HepG2 (cell line): ENCODE results near the gene LYRM1. TPM values are rescaled to one million over a fixed set of nuclear protein-coding genes. Genes with fewer than 3 reads are reported as not detected.

Source experiments
- ADNP ChIP-seq: sonication (generic); formaldehyde crosslinking; IDR thresholded peaks from 2 replicates; pipeline ENCODE4 v1.4.0; 2020; ENCODE audit warnings: missing genetic modification reagents
- AKAP8 ChIP-seq: sonication (generic); formaldehyde crosslinking; IDR thresholded peaks from 2 replicates; pipeline ENCODE4 v1.5.1; 2020; ENCODE audit warnings: mild to moderate bottlenecking, missing genetic modification reagents
- CEBPG ChIP-seq: IDR thresholded peaks from 2 replicates; pipeline ENCODE4 v1.6.1; 2016
- CHD2 ChIP-seq: IDR thresholded peaks from 2 replicates; pipeline ENCODE4 v1.6.1; 2011; ENCODE audit warnings: low read depth, low read length, improper control_type of control experiment
- DMTF1 ChIP-seq: sonication (generic); formaldehyde crosslinking; IDR thresholded peaks from 2 replicates; pipeline ENCODE4 v1.4.0; 2020; ENCODE audit warnings: mild to moderate bottlenecking, missing genetic modification reagents
- FLYWCH1 ChIP-seq: sonication (generic); formaldehyde crosslinking; IDR thresholded peaks from 2 replicates; pipeline ENCODE4 v1.8.1; 2023; ENCODE audit warnings: mild to moderate bottlenecking, missing genetic modification reagents
- FUBP1 ChIP-seq: sonication (generic); formaldehyde crosslinking; IDR thresholded peaks from 2 replicates; pipeline ENCODE4 v1.5.1; 2020; ENCODE audit warnings: missing genetic modification reagents, mild to moderate bottlenecking, borderline replicate concordance
- HNF1A ChIP-seq, 2 experiments: sonication (generic) in 1 of 2; formaldehyde crosslinking in 1 of 2; IDR thresholded peaks; 2 replicates each; pipeline versions ENCODE4 v1.4.0 to v1.6.1; 2016 to 2020; ENCODE audit warnings: borderline replicate concordance in 1 of 2, low read depth in 1 of 2, mild to moderate bottlenecking in 1 of 2, missing genetic modification reagents in 1 of 2
- KAT7 ChIP-seq: IDR thresholded peaks from 2 replicates; pipeline ENCODE4 v1.6.1; 2018; ENCODE audit warnings: borderline replicate concordance, missing compliant biosample characterization
- KLF15 ChIP-seq: sonication (generic); formaldehyde crosslinking; IDR thresholded peaks from 2 replicates; pipeline ENCODE4 v1.8.1; 2023; ENCODE audit warnings: borderline replicate concordance, mild to moderate bottlenecking, inconsistent platforms, missing genetic modification reagents, mixed read lengths
- MIER3 ChIP-seq: IDR thresholded peaks from 2 replicates; pipeline ENCODE4 v1.6.1; 2016; ENCODE audit warnings: missing compliant biosample characterization, borderline replicate concordance
- RBFOX2 ChIP-seq: fragments of 200-400 bp; formaldehyde crosslinking; IDR thresholded peaks from 2 replicates; pipeline ENCODE4 v1.6.1; 2017; ENCODE audit warnings: low read depth, mild to moderate bottlenecking, low read length
- SIN3A ChIP-seq: IDR thresholded peaks from 2 replicates; pipeline ENCODE4 v1.6.1; 2011; ENCODE audit warnings: low read depth, mild to moderate bottlenecking, control low read depth, low read length, borderline replicate concordance
- ZC3H4 ChIP-seq: sonication (generic); formaldehyde crosslinking; IDR thresholded peaks from 2 replicates; pipeline ENCODE4 v1.4.0; 2020; ENCODE audit warnings: missing genetic modification reagents, borderline replicate concordance
- ZFP37 ChIP-seq: sonication (generic); formaldehyde crosslinking; IDR thresholded peaks from 2 replicates; pipeline ENCODE4 v1.4.0; 2020; ENCODE audit warnings: missing genetic modification reagents, borderline replicate concordance
- ZNF558 ChIP-seq: sonication (generic); formaldehyde crosslinking; IDR thresholded peaks from 2 replicates; pipeline ENCODE4 v1.9.0; 2022; ENCODE audit warnings: mild to moderate bottlenecking, missing genetic modification reagents, borderline replicate concordance
- ZNF570 ChIP-seq: sonication (generic); formaldehyde crosslinking; IDR thresholded peaks from 2 replicates; pipeline ENCODE4 v1.4.0; 2020; ENCODE audit warnings: mild to moderate bottlenecking, missing genetic modification reagents, borderline replicate concordance
- ZNF580 ChIP-seq: IDR thresholded peaks from 2 replicates; pipeline ENCODE4 v1.6.1; 2016; ENCODE audit warnings: low read depth, borderline replicate concordance
- ZNF615 ChIP-seq: sonication (generic); formaldehyde crosslinking; IDR thresholded peaks from 2 replicates; pipeline ENCODE4 v1.5.0; 2020; ENCODE audit warnings: mild to moderate bottlenecking, missing genetic modification reagents, borderline replicate concordance
- ZNF652 ChIP-seq: IDR thresholded peaks from 2 replicates; pipeline ENCODE4 v1.6.1; 2016; ENCODE audit warnings: low read depth, borderline replicate concordance
- polyA plus RNA-seq, 8 experiments: library from polyadenylated mRNA; depleted of rRNA in 3 of 8; stranded (reverse) in 7 of 8; unstranded in 1 of 8; fragments of >200 nt; fragmentation: Illumina TruSeq in 4 of 8; extraction: Trizol in 4 of 8; gene quantifications; 2 replicates each; pipeline versions ENCODE4 v1.2.1 to v1.2.3, GENCODE V29; 2011 to 2016; ENCODE audit warnings: low read depth in 4 of 8, missing spikeins in 1 of 8, mixed read lengths in 1 of 8; ENCODE audit not compliant: insufficient read depth in 1 of 8
- total RNA-seq, 5 experiments: library from RNA; depleted of rRNA; stranded (reverse); fragments of >200 nt; fragmentation: Illumina TruSeq; extraction: Trizol; gene quantifications; 2 replicates each; pipeline ENCODE4 v1.2.3, GENCODE V29; 2016; ENCODE audit warnings: low read depth in 1 of 5

Gene LYRM1
- total and polyA plus RNA-seq, 2 of the 13 experiments (the other 11 are each of a cell fraction or from before 2014, with no cell fraction given), result 59.2 to 82.6 TPM

- no peak; the same call in 1 of the 2 replicates for TF ChIP-seq DMTF1 (CRISPR knock-in tag)
- TF ChIP-seq ZNF580 (CRISPR knock-in tag), result no peak; the same call in 1 of the 2 replicates
- TF ChIP-seq CEBPG, result peak; percentile 98
- TF ChIP-seq SIN3A, result peak; percentile 58; the same call in 1 of the 2 replicates
- no peak for TF ChIP-seq HNF1A (IDR thresholded peaks at IDR 0.05; ENCODE audit: low read depth)
- TF ChIP-seq HNF1A (CRISPR knock-in tag; IDR thresholded peaks at IDR 0.05; ENCODE audit: borderline replicate concordance), result peak; percentile 65
- TF ChIP-seq ZNF558 (CRISPR knock-in tag), result peak; percentile 86; the same call in 1 of the 2 replicates
- 0 out of 2 replicates have a peak, but pooled peaks have one; percentile 32 for TF ChIP-seq ZC3H4
- TF ChIP-seq AKAP8 (CRISPR knock-in tag), result no peak; the same call in 1 of the 2 replicates
- peak; percentile 58; the same call in 1 of the 2 replicates for TF ChIP-seq FUBP1 (CRISPR knock-in tag)
- no peak for TF ChIP-seq FLYWCH1 (CRISPR knock-in tag)
- no peak for TF ChIP-seq KLF15 (CRISPR knock-in tag)
- no peak for TF ChIP-seq ADNP
- peak; percentile 96 for TF ChIP-seq ZNF615
- peak; percentile 63; the same call in 1 of the 2 replicates for TF ChIP-seq MIER3 (CRISPR knock-in tag)
- TF ChIP-seq ZNF570 (CRISPR knock-in tag), result no peak
- peak; percentile 25; the same call in 1 of the 2 replicates for TF ChIP-seq CHD2
- peak; percentile 90; the same call in 1 of the 2 replicates for TF ChIP-seq ZFP37 (CRISPR knock-in tag)
- peak; percentile 32; the same call in 1 of the 2 replicates for TF ChIP-seq ZNF652 (CRISPR knock-in tag)
- TF ChIP-seq KAT7 (CRISPR knock-in tag), result peak; percentile 84; the same call in 1 of the 2 replicates
- peak; percentile 97 for TF ChIP-seq RBFOX2
Measured at GRCh38 chr16:20900299-20901067, at the start of gene LYRM1, which contains the start of gene DCUN1D3 (continued).
